OCI-LY7 (cell line): Measurements from ENCODE around the gene TSPAN19.

ENCODE experiments used
- EZH2phosphoT487 ChIP-seq: fragments of 200-600 bp; sonication (generic); IDR thresholded peaks from 2 replicates; pipeline ENCODE4 v1.6.1; 2018; ENCODE audit warnings: low read depth, borderline replicate concordance, mild to moderate bottlenecking, mixed run types, antibody characterized with exemption, low read length, moderate library complexity, mixed read lengths
- TF ChIP-seq, protein P1 (sequence below): fragments of 200-600 bp; sonication (generic); conservative IDR thresholded peaks from 2 replicates; pipeline ENCODE4 v1.5.1; 2014; ENCODE audit warnings: mild to moderate bottlenecking, antibody characterized with exemption, low read length, moderate library complexity, mixed read lengths

DNA sequence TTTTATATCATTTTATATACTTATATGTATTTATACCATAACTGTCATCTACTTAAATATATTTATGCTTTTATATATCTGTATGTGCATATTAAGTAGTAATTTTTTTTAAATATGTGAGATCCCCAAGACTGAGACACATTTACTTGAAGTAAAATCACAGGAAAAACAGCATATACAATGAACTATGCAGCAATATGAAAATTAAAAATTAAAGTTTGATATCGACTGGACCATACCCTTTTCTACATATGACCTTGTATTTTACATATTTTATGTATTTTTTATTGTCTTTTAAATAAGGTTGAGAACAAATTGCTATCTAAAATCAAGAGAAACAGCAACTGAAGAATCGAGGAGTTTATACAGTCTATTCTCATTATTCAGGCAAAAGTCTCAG lies 50.0 kb downstream of the TSPAN19 start:
- TF ChIP-seq, protein P1, sequence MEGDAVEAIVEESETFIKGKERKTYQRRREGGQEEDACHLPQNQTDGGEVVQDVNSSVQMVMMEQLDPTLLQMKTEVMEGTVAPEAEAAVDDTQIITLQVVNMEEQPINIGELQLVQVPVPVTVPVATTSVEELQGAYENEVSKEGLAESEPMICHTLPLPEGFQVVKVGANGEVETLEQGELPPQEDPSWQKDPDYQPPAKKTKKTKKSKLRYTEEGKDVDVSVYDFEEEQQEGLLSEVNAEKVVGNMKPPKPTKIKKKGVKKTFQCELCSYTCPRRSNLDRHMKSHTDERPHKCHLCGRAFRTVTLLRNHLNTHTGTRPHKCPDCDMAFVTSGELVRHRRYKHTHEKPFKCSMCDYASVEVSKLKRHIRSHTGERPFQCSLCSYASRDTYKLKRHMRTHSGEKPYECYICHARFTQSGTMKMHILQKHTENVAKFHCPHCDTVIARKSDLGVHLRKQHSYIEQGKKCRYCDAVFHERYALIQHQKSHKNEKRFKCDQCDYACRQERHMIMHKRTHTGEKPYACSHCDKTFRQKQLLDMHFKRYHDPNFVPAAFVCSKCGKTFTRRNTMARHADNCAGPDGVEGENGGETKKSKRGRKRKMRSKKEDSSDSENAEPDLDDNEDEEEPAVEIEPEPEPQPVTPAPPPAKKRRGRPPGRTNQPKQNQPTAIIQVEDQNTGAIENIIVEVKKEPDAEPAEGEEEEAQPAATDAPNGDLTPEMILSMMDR = no peak
- no peak for TF ChIP-seq EZH2phosphoT487
